GM18858 (cell line): ENCODE data around the gene GABPB2.
A peak's percentile ranks its signal among the peaks of the same experiment; 100 is the strongest.

Source experiments
- ATAC-seq: cut with Tn5 transposase; IDR thresholded peaks from one replicate; pipeline ENCODE4 v1.9.1; 2021; ENCODE audit not compliant: unreplicated experiment

GABPB2 gene

DNA sequence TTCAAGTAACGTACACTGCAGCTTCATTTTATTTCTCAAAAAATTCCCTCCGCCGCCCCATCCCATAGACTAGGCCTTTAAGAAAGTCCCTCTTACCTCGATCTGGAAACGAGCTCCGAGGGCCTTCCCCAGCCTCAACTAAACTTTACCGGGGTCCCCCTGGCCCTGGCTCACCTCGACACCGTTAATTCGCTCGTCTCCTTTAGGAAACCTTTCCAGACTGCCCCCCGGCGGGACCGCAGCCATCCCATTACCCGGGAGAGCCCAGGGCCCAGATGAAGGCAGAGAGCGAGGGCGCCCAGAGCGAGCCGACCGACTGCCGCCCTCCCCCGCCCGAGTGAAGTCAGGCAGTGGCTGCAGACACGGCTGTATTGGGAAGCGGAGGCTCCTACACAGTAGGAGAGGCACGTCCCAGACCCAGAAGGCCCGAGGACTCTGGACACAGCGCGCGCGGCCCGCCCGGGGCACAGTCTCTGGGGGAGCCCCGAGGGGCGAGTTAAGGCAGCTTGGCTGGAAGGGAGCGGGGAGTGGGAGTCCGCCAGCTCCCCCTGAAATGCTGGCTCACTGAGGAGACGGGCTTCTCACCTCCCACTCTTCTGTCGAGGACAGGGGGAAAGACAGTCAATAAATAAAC is 61.3 kb downstream of the GABPB2 start:
- no peak for ATAC-seq

DNA sequence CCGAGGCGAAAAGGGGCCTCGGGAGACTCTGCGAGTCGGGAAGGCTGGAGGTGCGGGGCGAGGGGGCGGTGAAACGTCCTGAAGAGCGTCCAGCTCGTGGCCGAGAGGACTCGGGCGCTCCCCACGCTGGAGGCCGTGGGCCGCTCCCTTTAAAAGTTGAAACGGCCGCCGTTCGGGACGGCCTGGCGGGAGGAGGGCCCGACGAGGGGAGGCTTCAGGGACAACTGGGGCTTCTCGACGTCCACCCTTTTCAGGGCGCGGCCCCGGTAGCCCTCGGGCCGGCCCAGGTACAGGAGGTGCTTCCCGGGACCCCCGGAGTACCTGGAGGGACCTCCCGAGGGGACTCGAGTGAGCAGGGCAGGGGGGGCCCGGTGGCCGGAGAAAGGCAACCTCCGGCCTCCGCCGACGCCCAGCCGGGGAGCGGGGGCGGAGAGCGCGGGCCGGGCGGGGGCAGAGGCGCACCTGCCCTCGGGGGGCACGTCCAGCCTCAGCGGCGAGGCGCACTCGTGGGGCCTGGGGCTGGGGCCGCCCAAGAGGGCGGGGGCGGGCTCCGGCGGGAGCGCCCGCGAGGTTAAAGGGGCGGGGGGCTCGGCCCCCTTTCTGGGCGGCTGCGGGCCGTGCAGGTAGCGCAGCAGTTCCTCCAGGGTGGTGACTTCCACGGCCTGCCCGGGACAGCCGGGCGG is 61.9 kb downstream of the GABPB2 start:
- ATAC-seq: no peak

DNA sequence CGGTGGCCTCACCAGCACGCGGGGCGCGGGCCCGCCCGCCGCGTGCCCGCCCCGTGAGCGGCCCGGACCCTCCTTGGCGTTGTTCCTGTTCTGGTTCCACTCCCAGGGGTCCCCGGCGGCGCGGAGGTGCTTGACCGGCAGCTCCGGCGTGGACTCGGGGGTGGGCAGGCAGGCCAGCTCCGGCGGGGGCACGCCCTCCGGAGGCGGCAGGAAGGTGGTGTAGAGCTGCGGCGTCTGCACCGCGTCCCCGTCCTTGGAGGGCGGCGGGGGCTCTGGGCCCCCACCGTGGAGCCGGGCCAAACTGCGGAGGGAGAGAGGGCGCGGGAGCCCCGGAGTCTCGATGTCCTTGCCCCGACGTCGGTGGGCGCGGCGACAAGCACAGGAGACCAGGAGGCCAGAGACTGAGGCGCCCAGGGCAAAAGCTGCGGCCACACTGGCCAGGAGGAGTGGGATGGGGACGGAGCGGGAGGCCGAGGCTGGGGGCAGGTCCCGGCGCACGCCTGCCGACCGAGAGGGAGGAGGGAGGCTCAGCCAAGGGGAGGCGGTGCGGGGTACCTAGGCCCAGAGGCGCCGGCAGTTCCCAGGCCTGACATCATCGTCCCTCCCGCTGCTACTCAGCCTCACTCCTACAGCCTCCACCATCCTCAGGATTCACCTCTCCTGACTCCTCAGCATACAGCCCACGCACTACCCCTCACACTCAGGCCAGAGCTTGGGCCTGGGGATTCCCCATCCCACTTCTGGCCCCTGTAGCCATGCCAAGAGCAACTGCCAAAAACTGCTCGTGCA is 62.7 kb downstream of the GABPB2 start:
- no peak for ATAC-seq

DNA sequence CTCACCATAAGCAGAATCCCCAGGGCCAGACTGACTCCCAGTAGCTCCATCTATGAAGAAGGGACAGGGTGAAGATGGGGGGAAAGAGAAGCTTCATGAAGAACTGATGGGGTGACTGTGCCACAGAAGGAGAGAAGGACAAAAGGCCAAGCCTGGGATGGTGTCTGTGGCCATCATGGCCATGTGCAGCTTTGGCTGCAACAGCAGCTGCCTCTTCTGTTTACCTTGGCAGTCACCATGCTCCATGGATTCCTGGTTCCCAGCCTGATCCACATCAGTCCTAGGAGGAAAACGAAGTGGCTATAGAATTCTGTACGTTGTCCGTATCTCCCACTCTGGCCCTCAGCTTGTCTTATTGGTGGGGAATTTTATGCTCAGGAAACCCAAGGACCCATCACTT is 63.8 kb downstream of the GABPB2 start:
- ATAC-seq: no peak

DNA sequence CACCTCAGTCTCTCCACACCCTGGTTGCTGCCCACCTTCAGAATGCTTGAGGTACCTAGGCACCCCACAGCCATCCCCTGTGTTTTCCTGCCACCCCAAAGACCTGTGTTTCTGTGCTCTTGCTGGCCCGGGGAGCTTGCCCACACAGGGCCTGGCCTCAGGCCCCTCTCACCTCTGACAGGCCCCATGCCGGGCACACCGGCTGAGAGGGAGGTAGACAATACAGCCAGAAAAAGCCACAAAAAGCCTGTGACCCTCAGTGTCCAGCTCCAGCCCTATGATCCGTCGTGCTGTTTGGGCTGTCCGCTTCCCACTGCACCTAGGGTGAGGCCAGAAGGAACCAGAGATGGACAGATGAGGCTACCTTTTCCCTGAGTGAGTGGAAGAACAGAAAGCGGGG is 64.4 kb downstream of the GABPB2 start:
- no peak for ATAC-seq

DNA sequence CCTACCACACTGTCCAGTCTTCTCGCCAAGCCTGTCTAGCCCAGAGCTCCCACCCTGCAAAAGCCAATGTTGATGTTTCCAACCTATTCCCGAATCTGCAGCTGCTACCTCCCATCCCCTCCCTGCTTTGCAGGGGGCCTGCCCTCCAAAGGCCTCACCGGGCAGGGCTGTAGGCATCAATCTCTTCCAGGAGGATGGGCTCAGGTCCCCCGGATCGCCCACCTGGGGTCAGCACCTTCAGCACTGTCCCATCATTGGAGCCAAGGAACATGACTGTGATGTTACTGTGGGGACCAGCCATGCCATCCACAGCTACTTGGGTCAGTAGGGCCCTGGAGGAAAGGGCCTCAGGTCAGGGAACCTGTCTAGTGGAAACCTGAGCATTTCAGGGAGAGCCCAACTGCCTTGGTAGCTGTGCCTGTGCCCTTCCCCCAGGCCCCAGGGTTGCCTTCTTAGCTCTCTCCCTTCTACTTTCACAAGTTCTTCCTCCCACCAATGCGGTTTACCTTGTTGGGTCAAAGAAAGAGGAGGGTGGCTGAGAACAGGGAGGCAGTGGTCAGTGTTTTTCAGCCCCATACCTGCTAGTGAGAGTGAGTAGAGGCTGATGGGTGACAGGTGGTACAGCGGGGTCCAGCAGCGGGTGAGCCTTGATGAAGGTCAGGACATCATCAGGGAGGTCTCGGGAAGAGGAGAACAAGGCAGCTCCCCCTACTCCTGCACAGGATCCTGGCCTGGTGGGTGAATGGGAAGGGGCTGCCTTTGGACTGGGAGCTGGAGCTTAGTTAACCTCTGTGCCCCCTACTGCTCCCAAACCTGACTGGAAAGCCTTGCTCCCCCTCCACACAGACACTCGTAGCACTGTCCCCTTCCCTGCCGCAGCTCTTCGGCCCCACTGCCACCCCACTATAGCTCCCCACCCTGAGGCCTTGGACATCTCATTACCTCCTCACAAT is 65.1 kb downstream of the GABPB2 start:
- ATAC-seq: no peak

DNA sequence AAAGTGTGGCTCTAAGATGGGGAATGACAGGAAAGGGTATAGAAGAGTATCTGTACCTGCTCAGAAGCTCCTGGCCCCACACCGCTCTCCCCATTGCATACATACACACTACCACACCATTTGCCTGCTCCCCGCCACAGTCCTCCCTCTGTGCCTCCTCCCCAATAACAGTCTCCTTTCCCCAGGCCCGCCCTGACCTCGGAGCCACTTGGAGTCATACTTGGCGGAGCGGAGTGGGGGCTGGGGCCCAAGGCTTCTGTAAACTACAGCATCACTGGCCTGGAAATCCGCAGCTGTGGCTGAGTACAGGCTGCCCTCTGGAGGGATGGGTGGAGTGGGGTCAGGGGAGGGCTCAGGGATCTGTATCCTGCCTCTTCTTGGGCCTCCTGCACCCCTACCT is 67.2 kb downstream of the GABPB2 start:
- ATAC-seq: no peak

DNA sequence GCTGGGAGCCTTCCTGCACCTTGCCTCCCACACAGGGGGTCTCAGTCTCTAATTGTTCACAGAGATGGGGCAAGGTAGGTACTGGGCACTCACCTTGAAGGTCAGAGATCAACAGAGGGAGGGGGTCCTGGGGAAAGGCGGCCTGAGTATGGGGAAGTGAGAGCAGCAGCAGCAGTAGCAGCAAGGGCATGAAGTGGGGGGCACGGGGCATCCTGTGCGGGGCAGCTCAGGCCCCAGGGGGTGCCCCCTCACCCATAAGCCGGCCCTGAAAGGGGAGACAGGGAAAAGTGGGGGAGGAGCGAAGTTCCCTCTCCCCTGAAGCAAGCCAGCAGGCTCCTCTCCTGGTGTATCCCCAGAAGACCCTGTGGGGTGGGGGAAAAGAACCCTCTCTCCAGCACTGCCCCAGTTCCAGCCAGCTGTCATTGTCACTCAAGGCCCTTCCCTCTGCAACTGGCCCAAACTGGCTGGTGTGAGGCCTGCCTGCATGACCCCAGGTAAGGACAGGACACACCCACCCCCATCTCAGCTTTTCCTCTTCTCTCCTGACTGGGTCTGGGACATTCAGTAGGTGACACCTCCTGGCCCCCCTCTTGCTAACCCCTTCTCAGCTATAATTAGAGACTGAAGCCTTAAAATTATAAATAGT is 72.0 kb downstream of the GABPB2 start:
- ATAC-seq: no peak

DNA sequence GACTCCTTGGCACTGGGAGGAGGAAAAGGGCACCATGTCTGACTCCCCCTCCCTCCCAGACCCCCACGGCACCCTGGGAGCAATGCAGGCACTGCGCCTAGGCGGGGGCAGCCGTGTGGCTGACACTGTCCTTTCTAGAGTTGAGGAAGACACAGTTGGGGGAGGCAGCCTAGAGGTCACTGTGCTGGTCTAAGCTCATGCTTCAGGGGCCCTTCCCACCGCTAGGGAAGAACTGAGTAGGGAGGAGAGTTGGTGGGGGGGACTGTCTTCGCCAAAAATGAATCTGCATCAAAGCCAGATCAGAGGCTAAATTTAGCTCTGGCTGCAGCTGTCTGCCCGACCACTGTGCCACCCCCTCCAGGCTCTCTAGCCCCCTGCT is 72.5 kb downstream of the GABPB2 start:
- ATAC-seq: no peak

DNA sequence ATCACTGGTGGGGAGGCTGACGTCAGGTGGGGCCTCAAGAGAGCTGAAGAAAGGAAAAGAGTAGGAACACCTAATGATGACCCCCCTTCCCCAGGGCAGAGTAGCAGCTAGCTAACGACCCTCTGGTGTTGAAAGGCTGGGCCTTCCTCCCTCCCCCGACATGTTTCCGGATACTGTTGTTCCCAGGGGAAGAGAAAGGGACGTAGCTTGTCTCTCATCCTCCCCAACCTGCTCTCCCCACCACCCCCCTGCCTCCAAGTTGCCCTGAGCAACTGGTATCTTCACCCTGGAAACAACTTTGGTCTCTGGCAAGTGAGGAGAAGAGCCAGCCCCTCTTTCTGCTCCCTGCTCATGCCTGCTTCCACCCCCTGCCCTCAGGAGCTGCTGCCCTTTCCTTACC is 73.4 kb downstream of the GABPB2 start:
- no peak for ATAC-seq

DNA sequence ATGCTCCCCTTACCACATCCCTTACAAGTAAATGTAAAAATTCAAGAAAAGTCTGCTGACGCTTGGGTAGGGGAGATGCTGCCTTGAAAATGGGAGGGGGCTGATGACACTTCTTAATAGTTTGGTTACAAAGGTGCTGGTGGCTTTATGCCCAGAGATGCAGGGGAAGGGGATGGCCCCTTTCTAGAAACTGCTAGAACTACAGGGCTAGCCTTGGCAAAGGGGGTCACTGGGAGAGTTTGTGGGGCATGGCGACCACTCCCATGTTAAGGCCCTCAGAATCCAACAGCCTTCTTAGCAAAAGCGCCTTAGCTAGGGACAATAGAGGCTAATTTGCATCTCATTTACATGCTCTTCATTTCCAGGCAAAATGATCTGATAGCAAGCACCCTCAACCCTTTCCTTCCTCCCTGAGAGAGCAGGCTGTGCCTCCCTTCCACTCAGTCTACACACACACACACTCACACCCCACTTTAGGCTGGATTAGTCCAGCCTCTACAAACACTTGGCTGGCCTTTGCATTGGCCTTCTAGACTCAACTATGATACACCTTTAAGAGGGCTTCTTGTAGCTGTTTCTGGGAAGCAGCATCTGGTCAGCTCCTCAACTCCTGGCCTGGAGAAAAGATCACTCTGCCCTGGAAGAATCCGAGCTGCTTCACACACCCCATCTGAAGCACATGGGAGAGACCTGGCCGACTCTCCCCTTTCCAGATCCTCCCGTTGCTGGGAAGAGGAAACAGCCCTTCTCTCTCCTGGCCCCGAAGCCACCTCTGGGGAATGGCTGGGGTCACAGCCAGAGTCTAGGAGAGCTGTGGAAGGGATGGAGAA is 74.1 kb downstream of the GABPB2 start:
- ATAC-seq: no peak

DNA sequence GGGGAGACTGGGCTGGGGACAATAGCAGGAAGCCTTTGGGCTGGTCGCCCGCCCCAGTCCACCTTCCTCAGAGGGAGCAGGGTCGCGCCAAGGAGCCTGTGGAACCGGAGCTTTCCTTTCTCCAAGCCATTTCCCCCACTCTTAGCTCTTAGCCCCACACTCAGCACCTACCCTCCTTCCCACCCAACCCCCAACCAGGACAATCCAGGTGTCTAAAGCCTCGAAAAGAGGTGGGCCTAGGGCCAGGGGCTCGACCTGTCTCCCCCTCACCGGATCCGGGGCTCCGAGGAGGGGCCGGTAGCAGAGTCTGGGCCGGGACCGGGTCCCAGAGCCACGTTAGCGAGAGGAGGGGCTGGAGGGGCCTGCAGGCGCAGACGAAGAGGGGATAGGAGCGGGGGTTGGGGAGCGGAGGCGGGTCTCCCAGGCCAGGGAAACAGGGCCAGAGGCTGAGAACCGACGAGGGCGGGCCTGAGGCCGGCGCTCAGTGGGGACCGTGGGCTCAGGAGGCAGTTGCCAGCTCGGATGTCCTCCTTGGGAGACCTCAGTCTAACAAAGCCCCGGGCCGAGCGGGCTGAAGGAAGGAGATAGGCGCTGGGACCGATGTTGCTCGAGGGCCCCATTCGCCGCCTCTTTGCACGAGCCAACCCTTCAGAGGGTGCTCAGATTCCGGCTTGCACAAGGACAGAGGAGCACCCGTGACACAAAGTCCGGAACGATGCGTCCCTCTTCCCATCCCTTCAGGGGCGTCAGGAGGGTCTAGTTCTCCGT is 74.9 kb downstream of the GABPB2 start:
- no peak for ATAC-seq

DNA sequence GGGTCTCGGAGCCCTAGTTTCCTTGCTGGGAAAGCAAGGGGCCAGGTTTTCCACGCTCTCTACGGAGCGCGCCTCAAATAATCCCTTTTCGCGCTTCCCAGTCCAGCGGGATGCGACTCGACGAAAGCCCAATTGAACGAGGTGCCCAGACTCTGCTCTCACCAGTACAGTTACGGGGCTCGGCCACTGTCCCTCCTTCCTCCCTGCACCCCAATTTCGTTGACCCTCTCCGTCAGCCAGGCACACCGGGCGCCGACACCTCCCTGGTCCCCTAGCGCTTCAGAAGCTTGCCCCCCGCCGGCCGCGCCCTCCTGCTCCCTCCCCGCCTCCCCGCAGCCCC is 75.5 kb downstream of the GABPB2 start:
- no peak for ATAC-seq

DNA sequence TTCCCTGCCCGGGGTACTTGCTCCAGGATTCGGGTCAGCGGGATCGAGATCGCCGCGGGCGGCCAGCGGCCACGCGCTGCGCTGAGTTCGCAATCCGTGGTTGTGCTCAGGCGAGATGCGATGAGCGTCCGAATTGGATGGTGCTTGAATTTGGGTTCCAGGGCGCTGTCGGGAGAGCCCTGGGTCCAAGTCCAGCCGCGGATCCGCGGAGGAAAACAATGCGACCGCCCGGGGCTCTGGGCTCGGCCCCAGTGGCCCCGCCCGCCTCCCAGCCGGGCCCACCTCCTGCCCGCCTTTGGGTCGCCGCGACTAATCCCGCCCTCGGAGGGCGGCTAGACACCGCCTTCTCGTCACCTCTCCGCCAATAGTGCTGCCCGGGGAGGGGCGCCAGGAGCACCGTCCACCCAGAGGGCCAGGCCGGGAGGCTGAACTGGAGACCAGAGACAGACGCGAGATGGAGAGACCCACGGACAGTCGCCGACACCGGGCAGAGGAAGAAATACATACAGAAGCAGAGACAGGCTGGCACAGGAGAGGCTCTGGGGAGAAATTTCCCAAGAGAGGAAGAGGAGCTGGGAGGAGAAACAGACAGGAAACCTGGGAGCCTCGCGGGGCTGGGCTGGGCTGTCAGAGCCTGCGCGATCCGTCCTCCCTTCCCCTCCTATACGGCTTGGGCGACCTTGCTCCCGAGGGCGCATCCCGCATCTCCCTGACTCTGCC is 76.0 kb downstream of the GABPB2 start, which contains the start of gene SEMA6C:
Gene SEMA6C, minus strand, starts transcription at position 220 of the 720 bp plus-strand sequence. CDS start 4,010 bp downstream, outside the sequence.
- peak; percentile 81 for ATAC-seq

DNA sequence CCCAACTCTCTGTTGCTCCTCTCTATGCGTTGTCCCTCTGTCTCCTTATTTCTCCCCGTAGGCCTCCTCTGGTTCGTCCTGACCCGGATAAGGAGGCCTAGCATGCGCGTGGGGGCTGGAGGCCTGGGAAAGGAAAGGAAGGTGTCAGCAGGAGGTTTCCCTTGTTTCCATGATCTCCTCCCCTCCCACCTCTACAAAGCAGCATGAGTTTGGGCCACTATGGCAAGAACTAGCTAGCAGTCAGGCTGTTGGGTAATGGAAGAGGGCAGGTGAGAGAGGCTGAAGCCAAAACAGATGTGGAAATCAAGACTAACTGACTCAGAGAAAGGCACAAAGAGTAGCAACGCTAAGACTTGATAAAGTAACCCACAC is 76.6 kb downstream of the GABPB2 start:
- ATAC-seq: no peak

DNA sequence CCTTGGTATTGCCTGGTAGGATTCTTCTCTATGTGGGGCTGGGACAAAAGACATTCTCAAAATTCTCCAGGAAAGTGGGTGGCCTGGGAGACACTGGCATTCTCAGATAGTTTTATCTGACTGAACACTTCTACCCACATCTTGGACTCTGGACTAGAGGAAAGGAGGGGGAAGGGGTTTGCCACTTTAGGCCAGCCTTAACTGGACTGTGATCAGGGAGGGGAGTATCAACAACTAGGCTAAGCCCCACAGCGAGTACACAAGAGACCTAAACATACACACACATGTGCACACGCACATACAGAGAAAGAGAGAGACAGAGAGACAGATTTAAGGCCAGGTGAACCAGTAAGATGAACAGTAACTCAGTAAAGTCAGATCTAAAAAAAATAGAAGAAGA is 77.1 kb downstream of the GABPB2 start:
- ATAC-seq: no peak

DNA sequence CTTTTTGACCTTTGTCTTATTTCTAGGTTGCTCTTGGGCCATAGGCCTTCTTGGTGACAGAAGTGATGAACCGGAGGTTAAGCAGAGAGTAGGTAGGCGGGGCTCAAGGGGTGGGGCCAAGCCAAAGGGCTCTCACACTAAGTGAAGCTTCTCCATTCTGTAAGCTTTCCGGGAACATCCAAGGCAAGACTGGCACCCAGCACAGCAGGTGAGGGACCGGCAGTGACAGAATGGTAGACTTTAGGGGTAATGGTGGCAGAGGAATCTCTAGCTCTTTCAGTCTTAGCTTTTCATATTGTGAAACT is 85.9 kb downstream of the GABPB2 start, which contains the start of gene TNFAIP8L2:
Gene TNFAIP8L2, plus strand, starts transcription at position 135 of the 305 bp plus-strand sequence. CDS start 2,049 bp downstream, outside the sequence.
- no peak for ATAC-seq

DNA sequence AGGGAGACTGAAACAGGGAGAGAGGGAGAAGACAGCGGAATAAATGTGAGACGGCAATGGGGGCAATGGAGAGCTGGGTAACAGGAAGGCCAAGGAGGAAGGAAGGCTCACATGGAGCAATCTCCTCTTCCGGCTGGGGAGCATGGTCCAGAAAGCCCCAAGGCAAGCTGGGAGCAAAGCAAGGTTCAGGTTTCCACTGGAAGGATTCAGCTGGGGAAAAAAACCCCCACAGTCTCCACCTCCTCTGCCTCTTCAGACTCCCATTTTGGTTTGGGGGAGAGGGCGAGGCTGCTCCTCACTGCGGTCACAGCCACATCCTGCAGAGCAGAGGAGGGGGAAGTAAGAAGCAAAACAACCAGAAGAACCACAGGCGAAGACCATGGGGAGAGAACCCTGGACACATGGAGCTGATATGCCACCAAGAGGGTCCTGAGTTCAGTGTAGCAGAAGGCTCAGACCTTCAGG is 86.5 kb downstream of the GABPB2 start:
- no peak for ATAC-seq
